ENCODE data around the gene CFAP119.

- TF ChIP-seq POLR2A (IDR thresholded peaks at IDR 0.05) (no peak), POLR2AphosphoS5 (IDR thresholded peaks at IDR 0.05) (no peak)
These were observed 40.3 kb downstream of the CFAP119 start for GRCh38 chr16:30721606-30722005.

Measured in prostate gland (tissue), 1 donor.